ENCODE measurements around the gene PRH1.

DNA sequence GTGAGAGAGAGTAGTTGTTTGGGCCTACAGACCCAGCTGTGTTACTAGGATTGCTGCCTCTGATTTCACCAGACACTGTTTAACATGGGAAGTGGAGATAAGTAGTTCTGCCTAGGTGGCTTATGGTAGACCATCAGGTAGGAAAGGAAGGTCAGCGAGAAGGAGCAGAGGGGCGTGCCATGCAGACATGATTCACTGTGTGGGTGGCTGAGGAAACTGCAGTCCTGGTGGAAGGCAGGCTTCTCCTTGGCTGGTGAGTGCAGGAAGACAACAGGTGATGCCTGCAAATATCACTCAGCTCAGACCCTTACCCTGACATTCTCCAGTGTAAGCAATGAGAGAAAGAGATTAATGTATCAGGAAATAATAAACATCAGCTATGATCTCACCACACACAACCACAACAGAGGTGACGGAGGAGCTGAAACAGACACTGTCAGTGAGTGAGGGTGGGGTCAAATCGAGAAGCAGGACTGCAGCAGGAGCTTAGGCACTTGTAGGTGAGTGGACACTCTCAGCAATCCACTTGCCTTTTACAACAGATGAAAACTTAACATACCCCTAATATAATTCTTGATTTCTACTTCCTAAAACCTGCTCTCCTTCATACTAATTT, 32.7 kb downstream of the PRH1 start:
- TF ChIP-seq, protein P1, sequence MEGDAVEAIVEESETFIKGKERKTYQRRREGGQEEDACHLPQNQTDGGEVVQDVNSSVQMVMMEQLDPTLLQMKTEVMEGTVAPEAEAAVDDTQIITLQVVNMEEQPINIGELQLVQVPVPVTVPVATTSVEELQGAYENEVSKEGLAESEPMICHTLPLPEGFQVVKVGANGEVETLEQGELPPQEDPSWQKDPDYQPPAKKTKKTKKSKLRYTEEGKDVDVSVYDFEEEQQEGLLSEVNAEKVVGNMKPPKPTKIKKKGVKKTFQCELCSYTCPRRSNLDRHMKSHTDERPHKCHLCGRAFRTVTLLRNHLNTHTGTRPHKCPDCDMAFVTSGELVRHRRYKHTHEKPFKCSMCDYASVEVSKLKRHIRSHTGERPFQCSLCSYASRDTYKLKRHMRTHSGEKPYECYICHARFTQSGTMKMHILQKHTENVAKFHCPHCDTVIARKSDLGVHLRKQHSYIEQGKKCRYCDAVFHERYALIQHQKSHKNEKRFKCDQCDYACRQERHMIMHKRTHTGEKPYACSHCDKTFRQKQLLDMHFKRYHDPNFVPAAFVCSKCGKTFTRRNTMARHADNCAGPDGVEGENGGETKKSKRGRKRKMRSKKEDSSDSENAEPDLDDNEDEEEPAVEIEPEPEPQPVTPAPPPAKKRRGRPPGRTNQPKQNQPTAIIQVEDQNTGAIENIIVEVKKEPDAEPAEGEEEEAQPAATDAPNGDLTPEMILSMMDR (IDR thresholded peaks at IDR 0.05 in 2 of 3, conservative IDR thresholded peaks at IDR 0.05 in 1 of 3; ENCODE audit: borderline replicate concordance in 1 of 3, insufficient read depth in 1 of 3, low read depth in 2 of 3, low read length in 2 of 3) = no peak
- no peak for TF ChIP-seq YY1 (IDR thresholded peaks at IDR 0.05; ENCODE audit: extremely low read depth, insufficient replicate concordance, low read depth, low read length)
- TF ChIP-seq POLR2A (IDR thresholded peaks at IDR 0.05; ENCODE audit: borderline replicate concordance, extremely low read depth, insufficient read depth, insufficient read length) = no peak

Measured in HCT116 (cell line).